ENCODE results near the gene LPXN.
A peak's percentile ranks its signal among the peaks of the same experiment; 100 is the strongest.

The LPXN gene

DNA sequence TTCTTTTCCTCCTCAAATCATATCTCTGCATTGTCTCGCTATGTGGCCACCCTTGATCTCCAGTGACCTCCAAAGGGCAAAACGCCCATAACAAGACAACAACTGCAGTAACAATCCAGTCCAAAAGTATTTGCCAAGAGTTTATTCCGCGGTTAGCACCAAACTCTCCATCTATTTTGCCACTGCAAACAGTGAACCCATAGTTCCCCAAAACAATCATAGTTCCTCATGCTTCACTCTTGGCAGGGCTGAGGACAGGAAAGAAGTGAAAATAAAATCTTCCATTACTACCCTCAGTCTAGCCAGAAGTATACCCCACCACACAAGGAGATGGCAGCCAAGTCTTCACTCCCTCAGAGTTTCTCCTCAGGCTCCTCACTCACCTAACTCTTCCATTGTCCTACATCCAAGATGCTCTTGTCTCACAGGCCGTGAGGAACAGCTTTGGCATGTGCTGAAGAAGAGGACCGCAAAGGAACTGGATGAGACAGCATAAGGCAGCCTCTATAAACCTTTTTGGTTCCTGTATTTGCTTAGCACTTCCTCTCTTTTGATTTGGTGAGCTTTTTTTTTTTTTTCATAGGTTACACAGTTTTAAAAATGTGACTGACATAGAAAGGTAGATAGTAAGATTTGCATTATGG, at the start of gene LPXN:
TSS of gene LPXN (minus strand) at position 480 of the 644 bp plus-strand sequence. CDS start at position 396, 84 bp downstream.
- DNase-seq: peak; percentile 67

DNA sequence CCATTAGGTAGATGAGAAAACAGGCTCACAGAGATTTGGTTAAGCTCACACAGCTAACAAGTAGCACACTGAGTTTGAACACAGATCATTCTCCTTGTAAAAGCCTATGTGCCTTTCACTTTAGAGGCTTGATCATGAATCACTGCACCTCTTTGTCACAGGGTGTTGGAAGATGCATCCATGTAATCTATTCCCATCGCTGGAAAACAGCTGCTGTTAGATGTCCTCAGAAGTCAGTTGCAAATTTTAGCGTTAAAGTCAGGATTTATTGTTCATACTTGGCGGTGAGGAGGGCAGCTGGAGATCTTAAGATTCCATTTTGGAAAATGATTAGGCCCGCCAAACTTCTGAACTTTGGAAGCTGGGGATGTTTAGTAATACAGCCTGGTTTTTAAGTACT, 49.4 kb upstream of the LPXN start:
- DNase-seq: no peak

DNA sequence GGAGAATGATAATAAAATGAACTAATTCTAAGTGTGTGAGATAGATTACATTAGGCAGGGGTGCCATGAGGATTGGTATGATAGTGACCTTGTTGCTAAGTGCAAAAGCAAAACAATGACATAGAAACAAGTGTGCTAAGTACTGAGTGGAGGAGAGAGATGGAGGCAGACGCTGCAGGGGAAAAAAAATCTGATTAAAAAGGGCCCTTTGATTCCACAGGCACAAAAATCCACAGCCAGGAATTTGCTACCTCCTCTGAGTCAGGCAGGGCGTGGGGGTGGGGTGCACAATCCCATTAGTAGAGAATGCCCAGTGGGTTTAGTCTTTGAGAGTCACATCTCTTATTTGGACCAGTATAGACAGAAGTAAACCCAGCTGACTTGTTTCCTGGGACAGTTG, 46.7 kb upstream of the LPXN start, which contains the start of gene CNTF:
TSS of gene CNTF (plus strand) at position 322 of the 400 bp plus-strand sequence. CDS start 88 bp downstream, outside the sequence.
- DNase-seq: no peak

DNA sequence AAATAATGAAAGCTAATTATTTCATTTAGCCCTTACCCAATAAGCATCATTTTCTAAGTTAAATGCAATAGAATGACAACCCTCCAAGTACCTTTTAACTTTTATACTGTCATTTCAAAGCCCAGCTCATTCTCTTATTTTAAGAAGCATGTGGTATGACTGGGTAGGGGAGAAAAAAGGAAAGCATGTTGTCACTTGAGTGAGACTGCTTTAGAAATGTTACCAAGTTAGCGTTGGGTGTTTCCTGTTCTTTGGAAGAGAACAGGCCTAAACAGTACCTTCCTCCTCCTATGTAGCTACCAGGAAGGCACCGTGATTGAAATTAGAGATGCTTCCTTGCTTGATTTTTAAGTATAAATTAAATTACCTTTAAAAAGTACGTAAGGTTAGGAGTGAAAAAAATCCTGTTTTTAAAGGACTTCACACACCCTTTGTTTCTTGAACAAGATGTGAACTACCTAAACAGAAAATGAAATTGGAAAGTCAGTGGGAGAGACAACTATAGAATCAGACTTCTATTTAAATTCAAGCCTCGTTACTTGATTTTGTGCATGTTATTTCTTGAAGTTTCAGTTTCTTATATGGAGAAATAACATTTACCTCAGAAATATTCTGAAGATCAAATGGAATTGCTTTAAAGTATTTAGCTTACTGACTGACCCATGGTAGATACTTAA, 46.1 kb upstream of the LPXN start:
- no peak for DNase-seq

DNA sequence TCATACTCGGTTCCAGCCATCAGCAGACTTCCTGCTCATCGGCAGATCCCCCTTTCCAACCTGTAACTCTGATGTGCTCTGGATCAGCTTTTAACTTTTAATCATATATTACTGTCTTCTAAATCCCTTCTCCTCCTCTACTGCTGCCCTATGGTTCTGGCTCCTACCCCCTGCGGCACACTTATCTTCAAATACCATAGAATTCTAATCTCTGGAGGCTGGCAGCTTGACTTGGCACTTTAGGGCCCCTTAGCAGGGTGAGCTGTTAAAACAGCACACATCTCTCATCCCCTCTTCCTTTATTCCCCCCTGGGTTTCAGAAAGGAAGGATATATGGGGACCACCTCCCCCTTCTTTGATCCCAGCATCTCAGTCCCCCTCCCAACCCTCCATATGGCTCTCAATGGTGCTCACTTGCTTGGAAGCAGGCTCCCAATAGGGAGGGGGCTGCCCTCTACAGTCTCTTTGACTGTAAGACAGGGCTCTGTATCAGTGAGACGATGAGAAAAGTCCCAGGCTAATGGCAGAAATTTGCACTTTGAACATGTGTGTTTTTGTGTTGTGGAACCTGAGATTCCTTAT, 42.4 kb upstream of the LPXN start:
- DNase-seq: no peak

DNA sequence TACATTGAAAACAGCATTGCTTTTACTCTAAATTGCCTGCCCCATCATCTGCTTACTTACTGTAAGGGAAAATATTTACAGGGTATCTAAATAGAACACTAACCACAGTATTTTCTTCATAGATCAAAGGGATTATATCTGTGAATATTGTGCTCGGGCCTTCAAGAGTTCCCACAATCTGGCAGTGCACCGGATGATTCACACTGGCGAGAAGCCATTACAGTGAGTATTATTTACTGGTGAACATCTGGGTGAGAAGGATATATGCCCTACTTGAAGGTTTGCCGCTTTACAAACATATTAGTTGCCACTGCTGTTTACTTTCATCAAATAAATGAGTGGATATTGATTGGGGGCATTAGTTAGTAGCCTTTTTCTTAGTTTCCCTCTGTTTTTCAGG, 40.9 kb upstream of the LPXN start:
- DNase-seq: no peak

DNA sequence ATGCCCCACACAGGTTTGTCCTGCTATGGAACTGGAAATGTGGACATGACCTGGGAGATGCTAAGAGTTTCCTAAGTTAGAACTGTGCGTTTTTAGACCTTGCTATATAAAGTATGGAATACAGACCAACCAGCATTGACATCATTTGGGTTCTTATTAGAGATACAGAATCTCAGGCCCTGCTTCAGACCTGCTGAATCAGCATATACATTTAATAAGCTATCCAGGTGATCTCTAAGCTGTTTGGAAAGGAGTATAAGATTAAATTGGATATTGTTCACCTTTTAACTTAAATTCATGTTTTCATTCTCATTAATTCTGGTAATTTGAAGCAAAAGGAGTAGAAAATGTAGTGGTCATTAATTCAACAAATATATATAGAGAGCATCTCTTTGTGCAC, 39.9 kb upstream of the LPXN start:
- DNase-seq: no peak

DNA sequence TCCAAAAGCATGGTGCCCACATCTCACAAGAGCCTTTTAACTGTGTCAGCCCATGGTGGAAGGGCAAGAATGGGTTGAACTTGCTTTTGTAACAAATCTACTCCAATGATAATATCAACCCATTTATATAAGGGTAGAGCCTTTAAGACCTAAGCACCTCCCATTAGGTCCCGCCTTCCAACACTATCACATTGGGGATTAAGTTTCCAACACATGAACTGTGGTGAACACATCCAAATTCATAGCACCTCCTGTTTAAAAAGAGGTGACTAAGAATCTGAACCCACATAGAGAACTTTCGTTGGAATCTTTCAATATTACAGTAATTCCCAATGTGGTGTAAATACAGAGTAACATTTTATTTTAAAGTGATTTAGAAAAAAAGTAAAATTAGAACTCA, 37.6 kb upstream of the LPXN start:
- no peak for DNase-seq

DNA sequence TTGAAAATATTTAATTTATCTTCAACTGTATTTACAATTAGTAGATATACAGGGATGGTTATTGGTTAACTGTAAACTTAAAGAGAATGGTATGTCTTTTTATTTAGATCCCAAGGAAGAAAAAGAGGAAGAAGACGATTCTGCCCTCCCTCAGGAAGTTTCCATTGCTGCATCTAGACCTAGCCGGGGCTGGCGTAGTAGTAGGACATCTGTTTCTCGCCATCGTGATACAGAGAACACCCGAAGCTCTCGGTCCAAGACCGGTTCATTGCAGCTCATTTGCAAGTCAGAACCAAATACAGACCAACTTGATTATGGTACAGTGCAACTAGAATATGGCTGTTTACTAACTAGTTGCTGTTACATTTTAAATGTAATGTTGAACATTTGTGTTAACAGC, 34.1 kb upstream of the LPXN start:
- no peak for DNase-seq

DNA sequence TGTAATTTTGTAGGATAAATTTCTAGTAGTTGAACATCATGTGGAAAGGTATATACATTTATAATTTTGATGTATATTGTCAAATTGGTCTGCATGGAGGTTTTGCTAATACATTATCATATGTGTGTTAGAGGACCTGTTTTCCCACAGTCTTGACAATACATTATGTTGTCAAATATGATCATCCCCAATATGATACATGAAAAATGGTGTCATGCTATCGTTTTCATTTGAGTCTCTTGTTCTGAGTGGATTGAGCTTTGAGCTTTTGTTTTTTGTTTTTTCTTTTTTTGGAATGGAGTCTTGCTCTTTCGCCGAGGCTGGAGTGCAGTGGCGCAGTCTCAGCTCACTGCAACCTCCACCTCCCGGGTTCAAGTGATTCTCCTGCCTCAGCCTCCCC, 32.7 kb upstream of the LPXN start:
- DNase-seq: no peak

DNA sequence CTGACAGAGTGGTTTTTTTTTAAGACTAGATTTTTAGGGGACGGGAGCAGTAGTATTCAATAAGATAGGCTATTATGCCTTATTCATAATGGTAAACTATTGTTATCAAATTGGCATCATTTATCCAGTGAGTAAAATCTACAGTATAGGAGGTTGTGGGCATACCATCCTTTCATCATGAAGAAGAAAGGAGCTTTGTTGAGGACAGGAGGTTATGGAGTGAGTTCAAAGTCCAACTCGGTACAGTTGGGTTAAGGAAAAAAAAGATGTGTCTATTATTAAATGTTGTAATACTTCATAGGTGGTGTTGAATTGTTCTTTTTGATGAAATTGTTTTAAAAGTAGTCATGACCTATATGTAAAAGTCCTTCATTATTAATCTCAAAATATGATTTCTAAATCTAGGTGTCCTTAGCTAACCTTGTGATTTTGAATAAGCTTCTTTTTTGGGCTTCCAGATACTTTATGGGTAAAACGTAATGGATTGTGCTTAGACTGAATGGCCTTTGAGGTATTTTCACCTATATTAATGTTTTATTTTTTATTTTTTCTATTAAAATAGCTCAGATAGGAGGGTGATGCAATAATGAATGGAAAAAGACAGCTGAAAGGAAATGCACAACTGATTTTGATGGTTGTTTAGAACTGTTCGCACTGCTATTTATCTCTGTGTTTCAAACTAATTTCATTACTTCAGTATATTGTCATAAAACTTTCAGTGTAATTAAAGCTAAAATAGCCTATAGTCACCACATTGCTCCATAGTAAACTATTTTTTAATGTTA, 31.5 kb upstream of the LPXN start:
- no peak for DNase-seq

DNA sequence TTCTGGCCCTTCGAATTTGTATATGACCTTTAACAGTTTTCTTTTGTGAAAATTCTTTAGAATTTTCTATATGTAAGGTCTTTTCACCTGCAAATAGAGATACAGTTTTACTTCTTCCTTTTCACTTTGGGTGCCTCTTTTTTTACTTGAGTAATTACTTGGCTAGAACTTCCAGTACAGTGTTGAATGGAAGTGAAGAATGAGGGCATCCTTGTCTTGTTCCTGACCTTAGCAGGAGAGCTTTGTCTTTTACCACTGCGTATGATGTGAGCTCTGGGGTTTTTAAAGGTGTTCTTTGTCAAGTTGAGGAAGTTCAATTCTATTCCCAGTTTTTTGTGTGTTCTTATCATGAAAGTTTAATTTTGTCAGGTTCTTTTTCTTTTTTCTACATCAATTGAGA, 24.9 kb upstream of the LPXN start:
- no peak for DNase-seq

DNA sequence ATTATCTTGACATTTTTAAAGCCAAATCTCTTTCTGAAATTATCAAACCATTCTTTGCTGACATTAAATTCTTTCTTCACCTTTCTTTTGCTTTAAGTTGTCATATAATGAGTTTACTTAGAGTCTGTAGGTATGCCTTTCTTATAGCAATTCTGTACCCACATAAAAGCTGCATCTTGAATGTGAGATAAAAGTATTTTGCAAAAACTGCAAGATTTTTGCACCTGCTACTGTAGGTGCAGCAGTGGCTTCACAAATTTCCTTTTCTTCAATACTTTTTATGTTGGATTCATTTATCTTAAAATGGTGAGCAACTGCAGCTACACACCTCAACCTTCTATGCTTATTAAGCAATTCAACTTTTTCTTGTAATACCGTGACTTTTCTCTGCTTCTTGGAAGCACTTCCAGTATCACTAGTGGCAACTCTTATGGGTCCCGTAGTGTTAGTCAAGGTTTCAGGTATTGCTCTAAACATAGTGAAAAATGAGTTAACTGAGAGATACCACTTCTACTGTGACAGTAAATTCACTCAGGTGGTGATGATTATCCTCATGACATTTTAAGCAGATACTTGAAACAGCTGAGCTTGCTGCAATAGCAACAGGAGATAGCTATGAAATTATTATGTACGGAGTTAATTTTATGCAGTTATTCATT, 22.0 kb upstream of the LPXN start:
- no peak for DNase-seq

DNA sequence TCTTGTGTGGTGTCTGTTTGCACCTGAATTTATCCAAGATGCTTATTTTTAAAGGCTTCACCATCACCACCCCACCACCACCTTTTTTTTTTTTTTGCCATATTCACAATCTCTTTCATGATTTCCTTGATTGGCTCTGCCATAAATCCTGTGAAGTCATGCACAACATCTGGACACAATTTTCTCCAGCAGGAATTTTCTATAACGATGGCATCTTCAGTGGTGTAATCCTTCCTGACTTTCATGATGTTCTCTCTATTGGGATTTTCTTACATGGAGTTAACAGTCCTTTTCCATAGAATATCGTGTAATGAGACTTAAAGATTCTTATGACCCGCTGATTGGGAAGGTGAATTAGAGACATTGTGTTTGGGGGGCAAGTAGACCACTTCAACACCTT, 21.0 kb upstream of the LPXN start:
- no peak for DNase-seq

DNA sequence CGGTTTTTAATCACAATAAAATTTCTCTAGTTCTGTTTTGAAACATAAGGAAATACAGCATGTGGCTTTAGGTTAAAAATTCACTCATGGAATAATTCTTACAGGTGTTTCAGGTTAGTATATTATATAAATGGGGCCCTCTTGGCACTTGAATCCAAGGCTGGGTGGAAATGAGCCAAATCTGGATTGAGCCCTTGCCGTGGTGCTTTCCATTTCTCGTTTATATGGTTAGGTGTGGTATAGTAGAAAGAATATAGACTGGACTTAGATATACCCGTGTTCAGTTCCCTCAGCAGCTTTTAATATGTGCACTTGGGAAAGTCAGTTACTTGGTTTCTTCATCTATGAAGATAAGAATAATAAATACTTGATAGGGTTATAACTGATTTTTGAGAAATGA, 19.2 kb upstream of the LPXN start:
- DNase-seq: no peak

DNA sequence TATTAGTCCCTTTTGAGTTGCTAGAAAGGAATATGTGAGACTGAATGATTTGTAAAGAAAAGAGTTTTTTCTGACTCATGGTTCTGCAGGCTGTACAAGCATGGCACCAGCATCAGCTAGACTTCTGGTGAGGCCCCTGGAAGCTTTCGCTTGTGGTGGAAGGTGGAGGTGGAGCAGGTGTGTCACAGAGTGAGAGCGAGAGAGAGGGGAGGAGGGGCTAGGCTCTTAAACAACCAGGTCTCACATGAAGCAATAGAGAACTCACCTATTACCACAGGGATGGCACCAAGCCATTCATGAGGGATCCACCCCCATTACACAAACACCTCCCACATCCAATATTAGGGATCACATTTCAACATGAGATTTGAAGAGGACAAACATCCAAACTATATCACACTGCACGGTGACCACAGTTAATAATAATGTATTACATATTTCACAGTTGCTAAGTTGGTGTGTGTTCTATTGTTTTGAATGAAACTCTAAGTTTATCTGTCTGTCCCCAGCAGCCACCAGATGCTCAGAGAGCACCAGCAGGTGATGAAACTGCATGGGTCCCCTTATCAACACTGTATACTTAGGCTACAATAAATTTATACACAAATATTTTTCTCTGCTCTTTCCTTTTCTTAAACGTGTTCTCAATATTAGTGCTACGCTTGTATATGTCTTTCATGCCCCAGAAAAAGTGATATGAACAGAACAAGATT, 17.3 kb upstream of the LPXN start:
- no peak for DNase-seq

DNA sequence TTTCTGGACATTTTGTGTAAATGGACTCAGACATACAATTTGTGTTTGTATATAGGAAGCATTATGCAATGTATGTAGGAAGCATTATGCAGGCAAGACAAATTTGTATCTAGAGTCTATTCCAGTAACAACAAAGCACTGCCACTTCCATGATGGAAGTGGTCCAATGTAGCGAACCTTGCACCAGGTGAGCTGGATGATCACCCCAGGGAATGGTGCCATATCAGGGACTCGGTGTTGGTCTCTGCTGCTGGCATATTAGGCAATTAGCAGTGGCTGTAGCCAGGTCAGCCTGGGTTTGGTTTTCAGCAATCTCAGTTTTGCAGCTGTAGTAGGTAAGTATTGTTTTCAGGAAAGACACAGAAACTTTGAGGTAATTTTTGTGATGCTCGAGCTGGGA, 16.0 kb upstream of the LPXN start:
- no peak for DNase-seq

DNA sequence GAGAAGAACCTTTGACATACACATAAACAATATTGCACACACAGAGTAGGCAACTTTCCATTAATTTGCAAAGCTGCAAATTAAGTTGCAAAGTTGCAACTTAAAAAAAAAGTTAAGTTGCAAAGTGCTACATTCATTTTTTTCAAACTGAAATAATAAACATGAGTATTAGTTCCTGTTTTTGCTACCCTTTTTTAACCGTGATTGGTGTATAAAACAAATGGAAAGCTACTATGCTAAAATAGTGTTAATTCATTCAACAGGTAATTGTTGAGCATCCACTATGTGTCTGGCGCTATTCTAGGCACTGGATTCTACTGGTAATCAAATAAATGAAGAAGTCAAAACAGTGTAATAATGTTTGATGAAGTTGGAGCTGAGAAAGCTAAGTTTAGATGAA, 11.3 kb upstream of the LPXN start:
- no peak for DNase-seq

DNA sequence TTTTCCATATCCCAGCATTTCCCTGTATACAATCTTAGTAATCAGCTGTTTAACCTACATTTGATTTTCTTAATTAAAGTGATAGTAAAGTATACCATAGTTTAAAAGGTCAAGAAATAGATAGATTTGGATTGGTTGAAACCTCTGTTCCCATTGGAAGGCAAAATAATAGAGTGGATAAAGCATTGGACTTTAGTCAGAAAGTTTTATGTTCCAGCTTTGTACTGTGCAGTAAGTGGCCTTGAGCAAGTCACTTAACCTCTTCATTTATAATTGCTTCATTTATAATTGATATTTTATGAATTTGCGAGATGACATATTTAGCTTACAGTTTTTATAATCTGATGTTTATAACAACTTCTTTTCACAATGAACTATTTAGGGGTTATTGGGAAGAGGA, 6.8 kb upstream of the LPXN start:
- DNase-seq: no peak

DNA sequence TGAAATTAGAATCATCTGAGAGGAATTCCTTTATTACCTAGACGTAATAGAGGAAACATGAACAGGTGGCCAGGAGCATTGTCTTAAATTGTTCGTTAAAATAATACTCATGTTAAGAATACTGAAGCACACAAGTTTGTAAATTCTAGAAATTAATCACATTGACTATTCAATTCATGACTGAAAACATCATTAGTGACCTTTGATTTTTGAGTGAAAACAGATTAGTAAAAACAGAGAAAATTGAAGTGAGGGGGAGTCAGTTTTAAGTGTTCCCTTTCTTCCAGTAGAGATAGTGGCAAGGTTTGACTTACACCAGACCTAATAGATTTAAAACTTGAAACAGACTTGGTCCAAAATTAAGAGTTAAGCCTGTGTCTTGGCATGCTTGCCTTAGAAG, 4.7 kb upstream of the LPXN start:
- no peak for DNase-seq

DNA sequence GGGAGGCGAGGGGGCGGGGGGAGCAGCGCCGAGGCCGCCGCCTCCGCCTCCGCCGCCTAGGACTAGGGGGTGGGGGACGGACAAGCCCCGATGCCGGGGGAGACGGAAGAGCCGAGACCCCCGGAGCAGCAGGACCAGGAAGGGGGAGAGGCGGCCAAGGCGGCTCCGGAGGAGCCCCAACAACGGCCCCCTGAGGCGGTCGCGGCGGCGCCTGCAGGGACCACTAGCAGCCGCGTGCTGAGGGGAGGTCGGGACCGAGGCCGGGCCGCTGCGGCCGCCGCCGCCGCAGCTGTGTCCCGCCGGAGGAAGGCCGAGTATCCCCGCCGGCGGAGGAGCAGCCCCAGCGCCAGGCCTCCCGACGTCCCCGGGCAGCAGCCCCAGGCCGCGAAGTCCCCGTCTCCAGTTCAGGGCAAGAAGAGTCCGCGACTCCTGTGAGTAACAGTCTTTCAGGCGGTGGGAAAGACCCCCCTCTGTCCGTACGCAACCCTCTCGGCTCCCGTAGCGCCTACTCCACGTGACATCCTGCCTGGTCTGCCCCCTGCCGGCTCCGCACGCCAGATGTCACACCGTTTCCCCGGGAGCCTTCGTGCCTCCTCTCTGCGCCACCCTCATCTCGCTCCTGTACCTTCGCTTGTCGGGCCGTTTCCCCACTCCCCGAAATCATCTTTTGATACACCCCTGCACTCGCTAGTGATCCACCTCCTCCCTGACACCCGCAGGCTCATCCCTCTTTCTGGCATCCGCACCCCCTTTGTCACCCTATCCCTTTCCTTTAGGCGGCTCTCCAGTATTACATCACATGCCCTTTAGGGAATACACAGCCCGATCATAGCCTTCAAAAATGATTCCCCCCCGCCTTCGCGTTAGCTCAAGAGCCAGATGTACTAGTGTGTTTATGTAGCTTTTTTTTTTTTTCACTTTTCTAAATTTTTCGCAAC, 3.8 kb upstream of the LPXN start:
- DNase-seq: peak; percentile 79

Data from GDM1 (cell line).